SK-N-SH treated with all-trans-retinoic acid at 6 μM for 48 hours (cell line): ENCODE results near the gene SLC10A3.
A peak's percentile ranks its signal among the peaks of the same experiment; 100 is the strongest.

Experiments used
- ATAC-seq: fragments of 200-7000 bp; cut with Tn5 transposase; 3 replicates; pipeline ENCODE4 v1.9.1; 2020; ENCODE audit warnings: mild to moderate bottlenecking, moderate library complexity
- ARNTL ChIP-seq: fragments of 450-650 bp; formaldehyde crosslinking; IDR thresholded peaks from 2 replicates; pipeline ENCODE4 v1.5.0; 2020; ENCODE audit warnings: low read depth, mild to moderate bottlenecking, moderate library complexity, borderline replicate concordance
- CSDC2 ChIP-seq: fragments of 250-450 bp; sonication (Bioruptor Pico); IDR thresholded peaks from 2 replicates; pipeline ENCODE4 v1.5.0; 2020; ENCODE audit warnings: mild to moderate bottlenecking, moderate library complexity
- ESRRG ChIP-seq: fragments of 250-450 bp; sonication (Bioruptor Pico); IDR thresholded peaks from 2 replicates; pipeline ENCODE4 v1.6.1; 2021; ENCODE audit warnings: mild to moderate bottlenecking
- GLIS3 ChIP-seq: fragments of 250-450 bp; sonication (Bioruptor Pico); IDR thresholded peaks from 2 replicates; pipeline ENCODE4 v1.5.0; 2020; ENCODE audit warnings: mild to moderate bottlenecking, moderate library complexity
- ISL1 ChIP-seq: fragments of 250-450 bp; sonication (Bioruptor Pico); IDR thresholded peaks from 2 replicates; pipeline ENCODE4 v2.1.2; 2022; ENCODE audit warnings: mild to moderate bottlenecking, moderate library complexity
- OSR1 ChIP-seq: fragments of 250-450 bp; sonication (Bioruptor Pico); IDR thresholded peaks from 2 replicates; pipeline ENCODE4 v1.8.0; 2022; ENCODE audit warnings: moderate library complexity, mild to moderate bottlenecking, inconsistent platforms
- PPARA ChIP-seq: fragments of 250-450 bp; sonication (Bioruptor Pico); IDR thresholded peaks from 2 replicates; pipeline ENCODE4 v1.5.0; 2020; ENCODE audit warnings: mild to moderate bottlenecking, borderline replicate concordance
- RARB ChIP-seq: fragments of 250-450 bp; sonication (Bioruptor Pico); IDR thresholded peaks from 2 replicates; pipeline ENCODE4 v1.8.0; 2021; ENCODE audit warnings: mild to moderate bottlenecking, moderate library complexity
- SNAI2 ChIP-seq: fragments of 250-450 bp; sonication (Bioruptor Pico); IDR thresholded peaks from 2 replicates; pipeline ENCODE4 v1.5.0; 2020; ENCODE audit warnings: mild to moderate bottlenecking, moderate library complexity
- TOX ChIP-seq: fragments of 250-450 bp; sonication (Bioruptor Pico); IDR thresholded peaks from 2 replicates; pipeline ENCODE4 v1.8.0; 2021; ENCODE audit warnings: mild to moderate bottlenecking, moderate library complexity, borderline replicate concordance
- ZC3H10 ChIP-seq: fragments of 250-450 bp; sonication (Bioruptor Pico); IDR thresholded peaks from 2 replicates; pipeline ENCODE4 v1.5.1; 2021; ENCODE audit warnings: mild to moderate bottlenecking, moderate library complexity
- ZFP3 ChIP-seq: fragments of 250-450 bp; sonication (Bioruptor Pico); IDR thresholded peaks from 2 replicates; pipeline ENCODE4 v1.5.0; 2020; ENCODE audit warnings: mild to moderate bottlenecking, moderate library complexity
- ZNF70 ChIP-seq: fragments of 450-650 bp; formaldehyde crosslinking; IDR thresholded peaks from 2 replicates; pipeline ENCODE4 v1.5.0; 2020; ENCODE audit warnings: mild to moderate bottlenecking, moderate library complexity
- ZNF8 ChIP-seq: fragments of 450-650 bp; formaldehyde crosslinking; IDR thresholded peaks from 2 replicates; pipeline ENCODE4 v1.5.0; 2020; ENCODE audit warnings: mild to moderate bottlenecking, moderate library complexity
- TF ChIP-seq, protein P1 (sequence below): fragments of 250-450 bp; sonication (Bioruptor Pico); IDR thresholded peaks from 2 replicates; pipeline ENCODE4 v1.5.1; 2020; ENCODE audit warnings: low read depth, mild to moderate bottlenecking, moderate library complexity
- TF ChIP-seq, protein P2 (sequence below): fragments of 250-450 bp; sonication (Bioruptor Pico); IDR thresholded peaks from 2 replicates; pipeline ENCODE4 v1.5.0; 2020; ENCODE audit warnings: mild to moderate bottlenecking, moderate library complexity
- TF ChIP-seq, protein P3 (sequence below): fragments of 250-450 bp; sonication (Bioruptor Pico); IDR thresholded peaks from 2 replicates; pipeline ENCODE4 v1.5.1; 2021; ENCODE audit warnings: mild to moderate bottlenecking, moderate library complexity
- TF ChIP-seq, protein P4 (sequence below): fragments of 250-450 bp; sonication (Bioruptor Pico); IDR thresholded peaks from 2 replicates; pipeline ENCODE4 v1.8.0; 2021; ENCODE audit warnings: low read depth, mild to moderate bottlenecking, moderate library complexity, borderline replicate concordance

Gene SLC10A3

DNA sequence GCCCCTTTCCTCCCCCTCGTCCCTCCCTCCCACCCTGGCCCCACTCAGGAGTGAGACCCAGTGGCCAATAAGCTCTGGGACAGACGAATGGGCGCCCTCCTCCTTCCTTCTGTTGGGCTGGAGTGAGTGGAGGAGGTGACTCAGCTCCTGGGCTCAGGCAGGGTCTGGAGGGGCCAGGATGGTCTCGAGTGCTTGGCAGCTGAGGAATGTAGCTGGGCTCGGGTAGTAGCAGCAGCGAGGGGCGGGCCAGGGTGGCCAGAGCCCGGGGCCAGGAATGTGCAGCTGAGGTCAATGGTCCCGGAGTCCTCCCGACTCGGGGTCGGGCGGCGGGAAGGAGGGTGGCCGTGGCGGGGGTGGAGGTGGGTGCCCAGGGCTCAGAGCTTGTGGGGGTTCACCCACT is 41.2 kb upstream of the SLC10A3 start:
- peak; percentile 53 for ATAC-seq
- TF ChIP-seq, protein P1, sequence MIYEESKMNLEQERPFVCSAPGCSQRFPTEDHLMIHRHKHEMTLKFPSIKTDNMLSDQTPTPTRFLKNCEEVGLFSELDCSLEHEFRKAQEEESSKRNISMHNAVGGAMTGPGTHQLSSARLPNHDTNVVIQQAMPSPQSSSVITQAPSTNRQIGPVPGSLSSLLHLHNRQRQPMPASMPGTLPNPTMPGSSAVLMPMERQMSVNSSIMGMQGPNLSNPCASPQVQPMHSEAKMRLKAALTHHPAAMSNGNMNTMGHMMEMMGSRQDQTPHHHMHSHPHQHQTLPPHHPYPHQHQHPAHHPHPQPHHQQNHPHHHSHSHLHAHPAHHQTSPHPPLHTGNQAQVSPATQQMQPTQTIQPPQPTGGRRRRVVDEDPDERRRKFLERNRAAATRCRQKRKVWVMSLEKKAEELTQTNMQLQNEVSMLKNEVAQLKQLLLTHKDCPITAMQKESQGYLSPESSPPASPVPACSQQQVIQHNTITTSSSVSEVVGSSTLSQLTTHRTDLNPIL: no peak
- no peak for TF ChIP-seq ESRRG (CRISPR knock-in tag)
- TF ChIP-seq ZFP3 (CRISPR knock-in tag): no peak
- TF ChIP-seq ISL1: no peak

DNA sequence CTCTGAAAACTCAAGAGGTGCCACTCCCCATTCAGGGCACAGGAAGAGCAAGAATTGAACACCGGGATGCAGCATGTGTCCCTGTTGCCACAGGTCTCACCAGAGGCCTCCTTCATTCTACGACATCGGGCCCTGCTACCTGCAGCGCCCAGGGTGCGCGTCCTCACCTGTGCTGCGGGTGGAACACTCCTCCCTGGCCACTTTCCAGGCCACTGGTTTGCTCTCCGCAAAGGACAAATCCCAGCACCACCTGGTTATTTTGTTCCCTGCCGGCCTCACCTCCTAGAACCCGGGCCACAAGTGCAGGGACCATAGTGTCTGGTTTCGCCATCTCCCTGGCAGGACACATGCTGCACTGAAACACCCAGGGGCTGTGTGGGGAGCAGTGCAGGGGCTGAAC is 39.9 kb upstream of the SLC10A3 start:
- TF ChIP-seq OSR1 (no peak), ARNTL (CRISPR knock-in tag) (no peak), GLIS3 (CRISPR knock-in tag) (no peak)
- TF ChIP-seq, protein P2, sequence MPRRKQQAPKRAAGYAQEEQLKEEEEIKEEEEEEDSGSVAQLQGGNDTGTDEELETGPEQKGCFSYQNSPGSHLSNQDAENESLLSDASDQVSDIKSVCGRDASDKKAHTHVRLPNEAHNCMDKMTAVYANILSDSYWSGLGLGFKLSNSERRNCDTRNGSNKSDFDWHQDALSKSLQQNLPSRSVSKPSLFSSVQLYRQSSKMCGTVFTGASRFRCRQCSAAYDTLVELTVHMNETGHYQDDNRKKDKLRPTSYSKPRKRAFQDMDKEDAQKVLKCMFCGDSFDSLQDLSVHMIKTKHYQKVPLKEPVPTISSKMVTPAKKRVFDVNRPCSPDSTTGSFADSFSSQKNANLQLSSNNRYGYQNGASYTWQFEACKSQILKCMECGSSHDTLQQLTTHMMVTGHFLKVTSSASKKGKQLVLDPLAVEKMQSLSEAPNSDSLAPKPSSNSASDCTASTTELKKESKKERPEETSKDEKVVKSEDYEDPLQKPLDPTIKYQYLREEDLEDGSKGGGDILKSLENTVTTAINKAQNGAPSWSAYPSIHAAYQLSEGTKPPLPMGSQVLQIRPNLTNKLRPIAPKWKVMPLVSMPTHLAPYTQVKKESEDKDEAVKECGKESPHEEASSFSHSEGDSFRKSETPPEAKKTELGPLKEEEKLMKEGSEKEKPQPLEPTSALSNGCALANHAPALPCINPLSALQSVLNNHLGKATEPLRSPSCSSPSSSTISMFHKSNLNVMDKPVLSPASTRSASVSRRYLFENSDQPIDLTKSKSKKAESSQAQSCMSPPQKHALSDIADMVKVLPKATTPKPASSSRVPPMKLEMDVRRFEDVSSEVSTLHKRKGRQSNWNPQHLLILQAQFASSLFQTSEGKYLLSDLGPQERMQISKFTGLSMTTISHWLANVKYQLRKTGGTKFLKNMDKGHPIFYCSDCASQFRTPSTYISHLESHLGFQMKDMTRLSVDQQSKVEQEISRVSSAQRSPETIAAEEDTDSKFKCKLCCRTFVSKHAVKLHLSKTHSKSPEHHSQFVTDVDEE: no peak
- TF ChIP-seq, protein P1: no peak
- TF ChIP-seq, all 23 proteins: peak for 0
- no peak for ATAC-seq

DNA sequence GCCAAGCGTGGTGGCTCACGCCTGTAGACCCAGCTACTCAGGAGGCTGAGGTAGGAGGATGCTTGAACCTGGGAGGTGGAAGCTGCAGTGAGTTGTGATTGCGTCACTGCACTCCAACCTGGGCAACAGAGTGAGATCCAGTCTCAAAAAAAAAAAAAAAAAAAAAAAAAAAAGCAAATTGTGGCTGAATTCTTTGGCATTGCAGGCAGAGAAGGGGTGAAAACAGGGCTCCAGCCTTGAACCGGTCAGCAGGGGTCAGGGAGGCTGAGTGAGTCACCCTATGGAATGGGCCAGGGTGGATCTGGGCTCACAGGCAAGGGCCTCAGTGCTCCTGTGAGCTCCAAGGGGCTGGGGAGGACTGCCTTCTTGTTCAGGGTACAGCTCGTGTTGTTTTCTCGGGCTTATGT is 38.8 kb upstream of the SLC10A3 start:
- ATAC-seq: no peak
- TF ChIP-seq PPARA (CRISPR knock-in tag): no peak
- TF ChIP-seq GLIS3 (CRISPR knock-in tag): no peak
- no peak for TF ChIP-seq SNAI2 (CRISPR knock-in tag)
- TF ChIP-seq, protein P3, sequence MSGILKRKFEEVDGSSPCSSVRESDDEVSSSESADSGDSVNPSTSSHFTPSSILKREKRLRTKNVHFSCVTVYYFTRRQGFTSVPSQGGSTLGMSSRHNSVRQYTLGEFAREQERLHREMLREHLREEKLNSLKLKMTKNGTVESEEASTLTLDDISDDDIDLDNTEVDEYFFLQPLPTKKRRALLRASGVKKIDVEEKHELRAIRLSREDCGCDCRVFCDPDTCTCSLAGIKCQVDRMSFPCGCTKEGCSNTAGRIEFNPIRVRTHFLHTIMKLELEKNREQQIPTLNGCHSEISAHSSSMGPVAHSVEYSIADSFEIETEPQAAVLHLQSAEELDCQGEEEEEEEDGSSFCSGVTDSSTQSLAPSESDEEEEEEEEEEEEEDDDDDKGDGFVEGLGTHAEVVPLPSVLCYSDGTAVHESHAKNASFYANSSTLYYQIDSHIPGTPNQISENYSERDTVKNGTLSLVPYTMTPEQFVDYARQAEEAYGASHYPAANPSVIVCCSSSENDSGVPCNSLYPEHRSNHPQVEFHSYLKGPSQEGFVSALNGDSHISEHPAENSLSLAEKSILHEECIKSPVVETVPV: no peak
- TF ChIP-seq ZNF70: no peak
- TF ChIP-seq, protein P2: no peak
- TF ChIP-seq, protein P4, sequence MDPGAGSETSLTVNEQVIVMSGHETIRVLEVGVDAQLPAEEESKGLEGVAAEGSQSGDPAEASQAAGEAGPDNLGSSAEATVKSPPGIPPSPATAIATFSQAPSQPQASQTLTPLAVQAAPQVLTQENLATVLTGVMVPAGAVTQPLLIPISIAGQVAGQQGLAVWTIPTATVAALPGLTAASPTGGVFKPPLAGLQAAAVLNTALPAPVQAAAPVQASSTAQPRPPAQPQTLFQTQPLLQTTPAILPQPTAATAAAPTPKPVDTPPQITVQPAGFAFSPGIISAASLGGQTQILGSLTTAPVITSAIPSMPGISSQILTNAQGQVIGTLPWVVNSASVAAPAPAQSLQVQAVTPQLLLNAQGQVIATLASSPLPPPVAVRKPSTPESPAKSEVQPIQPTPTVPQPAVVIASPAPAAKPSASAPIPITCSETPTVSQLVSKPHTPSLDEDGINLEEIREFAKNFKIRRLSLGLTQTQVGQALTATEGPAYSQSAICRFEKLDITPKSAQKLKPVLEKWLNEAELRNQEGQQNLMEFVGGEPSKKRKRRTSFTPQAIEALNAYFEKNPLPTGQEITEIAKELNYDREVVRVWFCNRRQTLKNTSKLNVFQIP (CRISPR knock-in tag): no peak
- no peak for TF ChIP-seq ZNF8
- TF ChIP-seq CSDC2 (CRISPR knock-in tag): no peak
- no peak for TF ChIP-seq TOX (CRISPR knock-in tag)

DNA sequence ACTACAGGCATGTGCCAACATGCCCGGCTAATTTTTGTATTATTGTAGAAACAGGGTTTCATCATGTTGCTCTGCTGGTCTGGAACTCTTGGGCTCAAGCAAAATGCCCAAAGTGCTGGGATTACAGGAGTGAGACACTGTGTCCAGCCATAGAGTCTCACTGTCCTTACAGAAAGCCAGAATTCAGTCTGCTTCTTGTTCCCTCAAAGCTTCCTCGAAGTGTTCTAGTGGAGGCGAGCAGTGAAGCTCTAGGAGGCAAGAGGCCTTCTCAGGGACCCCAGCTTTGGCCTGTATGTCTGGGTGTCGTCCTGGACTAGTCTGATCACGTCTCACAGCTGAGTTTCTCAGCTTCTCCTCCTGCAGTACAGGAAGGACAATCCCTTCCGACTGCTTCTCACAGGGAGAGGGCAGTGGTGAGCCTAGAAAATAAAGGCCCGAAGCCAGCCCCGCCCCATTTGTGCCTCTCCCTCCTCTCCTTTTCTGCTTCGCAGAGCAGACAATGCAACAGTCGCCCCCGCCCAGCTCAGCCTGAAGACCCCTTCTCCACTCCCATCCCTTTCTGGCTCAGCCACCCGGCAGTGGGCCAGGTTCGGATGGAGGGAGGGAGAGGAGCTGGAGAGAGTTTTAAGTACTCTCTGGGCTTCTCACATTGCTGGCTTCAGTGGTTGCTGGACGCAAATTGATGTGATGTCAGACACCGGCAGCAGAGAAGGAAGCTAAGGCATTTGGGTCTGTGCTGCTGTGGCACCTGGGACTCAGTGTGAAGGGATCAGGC is 36.7 kb upstream of the SLC10A3 start:
- peak; percentile 89 for ATAC-seq
- TF ChIP-seq, protein P4 (CRISPR knock-in tag): no peak
- TF ChIP-seq ZNF8 (no peak), ARNTL (CRISPR knock-in tag) (no peak), ISL1 (no peak), RARB (CRISPR knock-in tag) (no peak), TOX (CRISPR knock-in tag) (no peak), ZC3H10 (CRISPR knock-in tag) (no peak), ESRRG (CRISPR knock-in tag) (no peak), SNAI2 (CRISPR knock-in tag) (no peak), ZFP3 (CRISPR knock-in tag) (no peak)
- TF ChIP-seq, protein P3: no peak
